GM19455 (cell line): ENCODE results near the gene ZNF14.
"Not testable (repeated sequence)": the region's sequence is repeated elsewhere in the genome, so short reads cannot be mapped to it uniquely, and the experiment has no call there.

Experiments
- ATAC-seq: cut with Tn5 transposase; IDR thresholded peaks from one replicate; pipeline ENCODE4 v1.9.1; 2021; ENCODE audit not compliant: unreplicated experiment

The ZNF14 gene

DNA sequence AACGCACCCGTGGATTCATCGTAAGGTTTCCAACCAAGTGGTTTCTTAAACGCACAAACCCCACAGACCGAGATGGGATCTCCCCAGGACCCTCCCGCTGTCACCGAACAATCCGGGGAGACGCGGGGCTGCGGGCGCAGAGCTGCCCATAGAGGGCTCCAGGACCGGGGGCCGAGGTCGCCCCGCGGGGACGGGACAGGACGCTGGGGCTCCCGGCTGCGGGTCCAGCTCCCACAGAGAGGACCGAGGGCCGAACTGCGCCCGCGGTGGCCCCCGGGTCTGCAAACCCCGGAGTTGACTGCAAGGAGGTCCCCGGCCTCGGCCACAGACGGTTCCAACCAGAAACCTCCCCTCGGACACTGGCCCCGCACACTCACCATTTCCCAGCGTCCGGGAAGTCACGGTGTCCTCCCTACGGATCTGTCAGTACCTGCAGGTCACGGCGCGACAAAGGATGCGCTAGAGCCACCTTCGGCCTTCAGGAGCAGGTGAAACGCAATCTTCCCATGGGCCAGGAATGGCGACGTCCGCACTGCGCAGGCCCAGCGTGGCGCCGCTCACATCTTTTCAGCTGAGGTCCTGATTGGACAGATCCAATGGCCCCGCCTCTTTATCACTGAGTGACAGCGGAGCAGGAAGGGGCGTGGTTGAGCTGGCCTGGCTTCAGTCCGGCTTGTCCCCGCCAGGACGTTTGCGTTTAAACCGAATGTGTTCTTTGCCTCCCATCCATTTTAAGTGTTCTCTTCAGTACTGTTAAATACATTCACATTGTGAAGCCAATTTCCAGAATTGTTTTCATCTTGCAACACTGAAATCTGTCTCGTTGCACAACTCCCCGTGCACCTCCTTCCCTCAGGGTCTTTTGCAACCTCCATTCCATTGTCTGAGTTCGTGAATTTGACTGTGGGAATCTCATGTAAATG is at the start of gene ZNF14:
Gene ZNF14, minus strand, starts transcription at position 534 of the 923 bp plus-strand sequence. Its CDS starts 154 bp downstream, at position 380.
- ATAC-seq, result peak; percentile 96

DNA sequence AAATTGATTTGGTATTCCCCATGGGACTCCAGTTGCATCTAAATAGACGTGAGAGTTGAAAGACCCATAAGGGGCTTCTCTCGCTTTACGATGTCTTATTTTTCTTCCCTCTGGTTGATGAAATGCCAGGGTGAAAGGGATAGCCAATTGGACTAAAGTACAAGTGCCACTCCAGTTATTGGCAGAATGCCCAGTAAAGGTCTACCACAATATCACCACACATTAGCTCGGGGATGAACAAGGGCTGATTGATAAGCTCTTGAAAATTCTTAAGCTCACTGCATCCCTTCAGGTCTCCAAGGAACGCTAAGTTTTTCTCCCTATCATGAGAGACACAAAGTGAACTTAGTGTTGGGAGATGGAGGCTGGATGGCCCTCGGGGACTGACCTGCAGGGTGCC is 48.9 kb upstream of the ZNF14 start:
- not testable (repeated sequence) for ATAC-seq

DNA sequence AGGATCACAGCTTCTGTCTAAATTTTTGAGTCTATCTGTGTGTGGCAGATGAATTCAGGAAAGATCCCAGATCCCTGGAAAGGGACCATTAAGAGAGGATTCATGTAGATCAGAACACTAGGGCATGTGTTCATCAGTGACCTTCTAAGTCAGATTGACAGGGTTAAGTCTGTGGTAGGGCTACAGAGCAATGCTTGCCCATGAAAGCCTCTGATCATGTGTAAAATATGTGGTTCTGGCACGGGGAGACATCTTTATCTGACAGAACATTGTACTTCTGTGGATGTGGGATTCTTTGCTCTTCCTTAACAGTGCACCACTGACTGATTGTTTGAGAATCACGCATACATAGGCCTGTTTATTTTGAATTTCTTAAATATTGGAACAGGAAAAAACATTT is 45.8 kb upstream of the ZNF14 start:
- ATAC-seq, result no peak

DNA sequence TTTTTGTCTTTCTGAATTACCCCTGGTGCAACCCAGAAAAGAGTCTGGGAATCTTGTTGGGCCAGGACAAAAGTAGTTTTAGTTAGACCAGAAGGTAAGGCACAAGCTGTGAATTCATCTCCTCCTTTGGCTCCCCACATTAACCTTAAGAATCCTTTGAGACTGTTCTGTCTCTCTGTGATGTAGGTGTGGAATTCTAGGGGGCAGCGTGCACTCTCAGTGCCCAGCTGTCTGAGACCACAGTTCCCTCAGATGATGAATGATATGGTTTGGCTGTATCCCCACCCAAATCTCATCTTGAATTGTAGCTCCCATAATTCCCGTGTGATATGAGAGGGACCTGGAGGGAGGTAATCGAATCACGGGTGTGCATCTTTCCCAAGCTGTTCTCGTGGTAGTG is 44.8 kb upstream of the ZNF14 start:
- no peak for ATAC-seq

DNA sequence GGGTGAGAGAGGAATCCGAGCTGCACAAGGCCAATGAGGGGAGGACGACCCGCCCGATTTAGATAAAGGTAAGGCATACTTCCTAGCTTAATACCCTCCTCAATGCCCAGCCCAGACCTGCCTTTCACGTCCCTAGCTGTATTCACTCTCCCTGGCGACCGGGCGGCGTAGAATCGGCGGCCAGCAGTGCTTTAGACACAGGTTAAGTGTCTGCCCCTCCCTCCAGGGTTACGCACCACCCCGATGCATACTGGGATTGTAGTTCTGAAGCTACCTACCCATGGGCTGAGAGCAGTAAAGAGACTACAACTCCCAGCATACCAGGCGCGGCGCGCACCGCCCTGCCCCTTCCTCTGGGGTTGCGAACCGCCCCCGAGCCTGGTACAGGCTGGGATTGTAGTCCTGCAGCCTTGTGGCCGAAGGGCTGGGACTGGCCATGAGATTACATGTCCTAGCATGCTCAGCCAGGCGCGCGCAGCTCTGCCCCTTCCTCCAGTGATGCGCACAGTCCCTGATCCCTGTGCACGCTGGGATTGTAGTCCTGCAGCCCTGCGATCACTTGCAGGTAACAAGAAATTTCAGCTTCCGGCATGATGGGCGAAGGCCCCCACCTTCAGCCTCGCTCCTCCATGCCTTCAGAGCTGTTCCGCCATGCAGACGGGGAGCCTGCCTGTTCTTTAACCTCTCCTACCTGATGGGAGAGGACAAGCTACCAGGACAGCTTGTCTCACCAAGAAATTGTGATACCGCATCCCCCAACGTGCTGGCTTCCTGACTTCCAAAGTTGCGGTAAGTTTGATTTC is 43.5 kb upstream of the ZNF14 start:
- peak; percentile 97 for ATAC-seq

DNA sequence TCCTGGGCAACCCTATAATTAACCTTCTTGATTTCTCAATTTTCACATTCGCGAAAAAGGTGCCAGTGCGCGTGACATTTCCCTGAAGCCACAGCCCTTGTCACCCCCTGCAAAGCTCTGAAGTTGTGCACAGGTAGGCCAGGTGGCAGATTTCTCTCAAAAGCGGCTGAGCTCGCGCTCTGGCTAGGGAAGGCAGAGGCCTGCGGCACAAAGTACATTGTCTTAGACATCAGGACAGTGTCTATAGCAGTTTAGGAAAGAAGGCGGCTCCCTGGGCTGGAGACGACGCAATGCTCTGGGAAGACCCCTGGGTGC is 42.9 kb upstream of the ZNF14 start:
- ATAC-seq, result peak; percentile 33

DNA sequence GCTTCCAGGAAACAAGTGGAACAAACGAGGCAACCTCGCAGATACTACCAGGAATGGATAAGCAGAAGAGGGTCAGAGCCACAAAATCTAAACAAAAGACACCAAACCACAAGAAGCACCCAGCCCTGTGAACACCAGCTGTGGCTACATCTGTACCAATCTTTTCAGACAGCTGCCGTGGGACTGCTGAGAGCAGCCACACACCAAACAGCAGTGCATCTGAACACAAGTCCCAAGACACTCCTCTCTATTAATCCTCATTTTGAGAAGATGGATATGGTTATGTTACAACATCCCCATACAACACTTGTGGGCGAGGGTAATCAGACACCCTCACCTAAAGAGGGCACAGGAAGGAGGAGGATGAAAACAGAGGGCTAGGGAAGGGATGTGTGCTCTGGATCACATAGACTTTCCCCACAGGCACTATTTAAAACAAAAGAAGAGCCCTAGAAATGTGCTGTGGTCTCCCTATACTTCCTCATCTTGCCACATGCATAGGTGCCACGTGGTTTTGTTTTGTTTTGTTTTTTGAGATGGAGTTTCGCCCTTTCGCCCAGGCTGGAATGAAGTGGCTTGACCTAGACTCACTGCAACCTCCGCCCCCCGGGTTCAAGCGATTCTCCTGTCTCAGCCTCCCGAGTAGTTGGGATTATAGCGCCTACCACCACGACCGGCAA is 41.6 kb upstream of the ZNF14 start:
- no peak for ATAC-seq

DNA sequence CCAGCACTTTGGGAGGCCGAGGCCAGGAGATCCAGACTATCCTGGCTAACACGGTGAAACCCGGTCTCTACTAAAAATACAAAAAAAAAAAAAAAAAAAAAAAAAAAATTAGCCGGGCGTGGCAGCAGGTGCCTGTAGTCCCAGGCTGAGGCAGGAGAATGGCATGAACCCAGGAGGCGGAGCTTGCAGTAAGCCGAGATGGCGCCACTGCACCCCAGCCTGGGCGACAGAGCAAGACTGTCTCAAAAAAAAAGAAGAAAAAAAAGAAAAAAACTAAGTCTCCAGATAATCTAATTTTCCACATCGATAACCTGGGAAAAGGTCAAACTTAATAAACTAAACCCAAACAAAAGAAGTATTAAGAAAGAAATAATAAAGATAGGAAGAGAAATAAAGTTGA is 39.1 kb upstream of the ZNF14 start:
- not testable (repeated sequence) for ATAC-seq

DNA sequence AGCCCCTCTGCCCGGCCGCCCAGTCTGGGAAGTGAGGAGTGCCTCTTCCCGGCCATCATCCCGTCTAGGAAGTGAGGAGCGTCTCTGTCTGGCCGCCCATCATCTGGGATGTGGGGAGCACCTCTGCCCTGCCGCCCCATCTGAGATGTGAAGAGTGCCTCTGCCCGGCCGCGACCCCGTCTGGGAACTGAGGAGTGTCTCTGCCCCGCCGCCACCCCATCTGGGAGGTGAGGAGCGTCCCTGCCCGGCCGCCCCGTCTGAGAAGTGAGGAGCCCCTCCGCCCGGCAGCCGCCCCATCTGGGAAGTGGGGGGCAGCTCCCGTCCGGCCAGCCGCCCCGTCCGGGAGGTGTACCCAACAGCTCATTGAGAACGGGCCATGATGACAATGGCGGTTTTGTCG is 37.1 kb upstream of the ZNF14 start:
- ATAC-seq, result not testable (repeated sequence)

DNA sequence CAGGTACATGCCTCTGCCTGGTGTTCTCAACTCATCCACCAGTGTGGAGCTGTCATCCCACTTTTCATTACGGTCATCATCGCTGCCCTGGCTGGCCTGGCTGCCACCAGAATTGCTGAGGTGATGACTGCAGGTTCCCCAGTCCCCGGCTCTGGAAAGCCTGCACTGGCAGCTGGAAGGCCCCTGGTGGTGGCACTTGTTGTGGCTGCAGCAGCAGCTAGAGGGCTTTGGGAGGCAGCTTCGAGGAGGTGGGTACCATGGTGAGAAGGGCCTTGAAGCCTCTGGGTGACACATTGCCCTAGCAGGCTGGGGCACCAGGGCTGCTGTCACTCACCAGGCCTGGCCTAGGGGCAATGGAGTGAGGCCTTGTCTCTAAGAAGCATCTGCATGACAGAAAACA is 25.3 kb upstream of the ZNF14 start:
- no peak for ATAC-seq

DNA sequence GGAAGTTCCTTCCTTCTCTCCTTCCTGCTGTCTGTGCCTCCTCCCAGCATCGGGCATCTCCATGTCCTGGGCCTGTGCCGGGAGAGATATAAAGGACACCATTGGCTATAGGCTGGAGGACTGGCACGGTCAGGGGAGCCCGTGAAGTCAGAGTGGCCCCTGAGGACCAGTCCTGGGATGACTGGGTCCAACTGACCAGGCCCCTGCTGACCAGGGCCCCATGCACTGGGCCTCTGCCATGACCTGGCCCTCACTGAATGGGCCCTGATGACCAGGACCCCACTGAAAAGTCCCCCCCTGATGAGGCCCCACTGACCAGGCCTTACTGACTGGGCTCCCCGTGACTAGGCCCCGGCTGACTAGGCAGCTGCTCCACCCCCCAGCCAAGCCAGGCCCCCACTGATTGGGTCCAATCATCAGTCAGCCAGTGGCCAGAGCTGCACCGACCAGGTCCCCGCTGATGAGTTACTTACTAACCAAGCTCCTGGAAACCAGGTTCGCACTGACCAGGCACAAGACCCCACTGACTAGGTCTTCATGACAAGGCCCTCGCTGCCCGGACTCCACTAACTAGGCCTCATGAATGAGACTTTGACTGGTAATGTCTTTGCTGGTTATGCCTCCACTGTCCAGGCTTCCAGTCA is 20.0 kb upstream of the ZNF14 start:
- no peak for ATAC-seq

DNA sequence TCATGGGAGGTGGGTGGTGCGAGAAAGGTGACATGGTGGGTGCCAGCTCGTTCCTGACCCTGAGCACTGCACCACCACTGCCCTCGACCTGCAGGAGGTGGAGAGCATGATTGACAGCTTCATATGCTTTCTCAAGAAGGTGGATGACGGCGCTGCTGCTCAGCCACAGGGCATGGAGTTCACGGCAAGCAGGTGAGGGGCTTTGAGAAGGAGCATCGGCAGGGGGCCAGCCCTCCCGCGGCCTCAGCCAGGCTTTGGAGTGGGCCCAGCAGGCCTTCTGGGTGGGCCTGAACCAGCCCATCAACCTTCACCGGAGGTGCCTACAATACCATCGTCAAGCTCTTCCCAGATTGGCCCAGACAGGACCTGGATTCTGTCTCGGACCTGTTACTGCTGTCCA is 18.9 kb upstream of the ZNF14 start:
- ATAC-seq, result no peak

DNA sequence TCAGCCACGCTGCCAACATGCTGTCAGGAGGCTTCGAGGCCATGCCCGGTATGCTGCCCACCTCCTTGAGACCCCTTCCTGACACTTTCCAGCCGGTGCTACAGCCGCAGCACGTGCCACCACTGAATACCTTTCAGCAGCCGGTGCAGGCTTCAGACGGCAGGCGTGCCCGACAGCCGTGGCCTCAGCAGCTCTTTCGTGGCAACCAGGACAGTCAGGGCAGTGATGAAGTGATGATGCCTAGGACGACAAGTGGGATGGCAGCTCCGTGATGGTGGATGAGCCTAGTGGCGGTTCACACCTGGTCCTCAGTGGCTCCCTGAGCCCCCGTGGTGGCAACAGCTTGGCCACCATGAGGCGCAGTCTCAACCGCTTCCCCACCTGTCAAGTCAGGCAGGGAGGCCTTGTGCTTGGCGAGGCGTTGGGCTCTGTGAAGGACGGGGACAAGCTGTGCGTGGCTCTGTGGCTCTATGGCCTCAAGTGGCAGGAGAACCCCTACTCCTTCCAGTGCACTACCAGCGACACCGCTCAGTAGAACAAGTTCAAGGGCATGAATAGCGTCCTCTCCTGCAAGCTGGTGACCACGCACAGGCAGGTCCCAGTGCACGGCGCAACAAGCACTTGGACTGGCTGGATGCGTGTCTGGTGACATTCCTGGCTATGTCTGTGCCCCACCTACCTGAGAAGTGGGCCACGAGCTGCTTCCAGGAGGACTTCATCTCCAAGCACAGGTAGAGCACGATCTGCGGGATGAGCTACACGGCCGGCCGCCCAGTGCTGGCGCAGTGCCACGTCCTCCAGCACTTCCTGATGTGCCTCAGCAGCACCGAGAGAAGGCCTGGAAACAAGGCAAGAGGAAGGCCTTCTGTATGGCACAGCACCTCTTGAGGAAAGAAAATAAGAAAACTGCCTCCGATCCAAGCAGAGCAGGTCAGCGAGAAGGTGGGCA is 18.2 kb upstream of the ZNF14 start:
- ATAC-seq, result no peak

DNA sequence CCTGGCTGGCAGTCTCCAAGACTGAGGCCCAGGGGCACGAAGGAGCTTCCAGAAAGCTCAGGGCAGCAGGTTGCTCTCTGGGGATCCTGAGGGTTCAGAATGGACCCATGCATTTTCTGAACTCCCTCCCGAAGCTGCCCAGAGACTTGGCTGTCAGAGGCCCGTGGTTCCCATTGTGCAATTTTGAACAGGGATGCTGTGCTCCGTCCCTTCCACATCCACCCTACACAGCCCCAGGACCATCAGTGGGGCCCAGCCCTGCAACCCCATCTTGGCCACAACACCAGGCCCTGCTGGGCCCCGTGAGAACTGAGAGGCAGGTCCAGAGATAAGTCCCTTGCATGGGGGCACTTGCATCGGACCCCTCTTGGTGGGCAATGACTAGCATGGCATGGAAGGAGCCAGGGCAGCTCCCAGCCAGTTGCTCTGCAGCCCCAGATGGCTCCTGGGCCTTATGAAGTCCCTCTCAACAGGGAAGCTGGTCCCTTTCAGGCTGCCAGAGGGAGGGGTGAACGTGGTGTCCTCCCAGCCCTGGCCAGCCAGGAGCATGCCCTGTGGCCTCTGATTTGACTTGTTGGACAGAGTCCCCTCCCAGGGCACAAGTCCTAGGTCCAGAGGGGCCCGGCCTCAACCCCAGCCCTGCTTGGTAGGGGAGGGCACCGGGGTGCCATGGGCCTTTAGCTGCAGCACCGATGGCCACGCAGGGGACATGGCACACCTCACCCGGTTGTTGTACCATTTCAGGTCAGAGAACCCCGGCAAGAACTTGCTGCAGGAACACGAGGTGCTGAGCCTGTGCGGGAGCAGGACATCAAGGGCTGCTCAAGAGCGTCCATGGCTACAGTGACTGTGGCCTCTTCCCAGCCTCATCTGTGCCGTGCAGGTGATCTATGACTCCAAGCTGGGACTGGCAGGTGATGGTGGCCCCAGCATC is 17.3 kb upstream of the ZNF14 start:
- no peak for ATAC-seq

DNA sequence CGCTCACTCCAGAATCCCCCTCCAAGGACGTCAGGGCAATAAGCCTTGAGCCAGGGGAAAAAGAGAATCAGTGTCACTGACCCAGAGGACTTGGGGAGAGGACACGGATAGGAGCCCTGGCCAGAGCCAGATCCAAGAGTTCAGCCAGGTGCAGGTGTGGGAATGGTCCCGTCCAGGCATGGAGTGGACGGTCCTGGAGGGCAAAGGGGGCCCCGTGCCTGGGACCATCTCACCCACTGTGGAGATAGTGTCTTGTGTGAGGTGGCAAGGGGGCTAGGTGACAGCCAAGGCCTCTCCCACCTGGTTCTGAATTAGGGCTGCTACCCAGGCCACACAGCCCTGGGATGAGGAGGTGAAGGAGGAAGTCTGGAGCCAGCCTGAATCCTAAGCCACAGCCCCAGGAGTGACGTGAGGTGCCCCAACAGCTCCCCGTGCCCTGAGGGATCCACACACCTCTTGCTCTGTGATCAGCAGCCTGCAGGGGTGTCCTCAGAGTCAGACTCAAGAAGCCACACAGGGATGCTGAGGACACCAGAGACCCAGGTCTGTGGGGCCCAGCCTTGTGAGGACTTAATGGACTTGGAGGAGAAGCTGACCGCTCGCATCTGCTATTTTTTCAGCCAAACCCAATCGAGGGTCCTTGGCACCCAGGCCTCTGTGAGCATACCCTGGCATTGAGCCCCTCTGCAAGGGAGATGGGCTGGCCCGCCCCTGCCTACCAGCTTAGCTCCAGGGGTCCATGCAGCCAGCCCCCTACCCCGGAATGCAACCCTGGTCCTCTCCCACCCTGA is 16.4 kb upstream of the ZNF14 start:
- ATAC-seq, result no peak

DNA sequence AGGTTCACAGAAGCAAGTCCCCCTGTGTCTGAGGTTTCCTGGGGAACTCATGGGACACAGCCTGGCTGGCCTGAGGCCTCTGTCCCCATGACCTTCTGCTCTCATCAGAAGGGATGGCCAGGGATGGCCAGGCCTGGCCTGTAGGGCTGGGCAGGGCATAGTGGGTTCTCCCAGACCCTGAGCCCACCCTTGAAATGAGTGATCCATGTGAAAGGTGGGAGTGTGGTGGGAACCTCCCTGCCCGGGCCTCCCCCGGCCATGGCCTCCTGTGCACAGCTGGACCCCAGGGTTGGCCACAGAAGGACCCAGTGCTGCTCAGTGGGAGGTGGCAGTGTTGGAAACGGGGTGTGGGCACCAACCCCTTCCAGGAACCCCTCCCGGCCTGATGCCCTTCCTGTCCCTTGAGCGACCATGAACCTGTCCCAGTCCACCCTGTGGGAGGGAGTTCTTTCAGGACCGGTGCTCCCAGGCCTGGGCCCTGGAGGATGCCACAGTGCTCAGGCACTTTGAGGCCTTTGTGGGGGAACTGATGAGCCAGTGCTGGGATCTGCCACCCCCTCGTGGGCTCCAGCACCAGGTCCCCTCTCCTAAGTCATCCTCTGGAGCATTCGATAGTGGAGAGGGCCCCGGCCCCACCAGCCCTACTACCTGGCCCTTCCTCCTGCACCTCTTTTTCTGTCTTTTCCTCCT is 15.5 kb upstream of the ZNF14 start:
- no peak for ATAC-seq

DNA sequence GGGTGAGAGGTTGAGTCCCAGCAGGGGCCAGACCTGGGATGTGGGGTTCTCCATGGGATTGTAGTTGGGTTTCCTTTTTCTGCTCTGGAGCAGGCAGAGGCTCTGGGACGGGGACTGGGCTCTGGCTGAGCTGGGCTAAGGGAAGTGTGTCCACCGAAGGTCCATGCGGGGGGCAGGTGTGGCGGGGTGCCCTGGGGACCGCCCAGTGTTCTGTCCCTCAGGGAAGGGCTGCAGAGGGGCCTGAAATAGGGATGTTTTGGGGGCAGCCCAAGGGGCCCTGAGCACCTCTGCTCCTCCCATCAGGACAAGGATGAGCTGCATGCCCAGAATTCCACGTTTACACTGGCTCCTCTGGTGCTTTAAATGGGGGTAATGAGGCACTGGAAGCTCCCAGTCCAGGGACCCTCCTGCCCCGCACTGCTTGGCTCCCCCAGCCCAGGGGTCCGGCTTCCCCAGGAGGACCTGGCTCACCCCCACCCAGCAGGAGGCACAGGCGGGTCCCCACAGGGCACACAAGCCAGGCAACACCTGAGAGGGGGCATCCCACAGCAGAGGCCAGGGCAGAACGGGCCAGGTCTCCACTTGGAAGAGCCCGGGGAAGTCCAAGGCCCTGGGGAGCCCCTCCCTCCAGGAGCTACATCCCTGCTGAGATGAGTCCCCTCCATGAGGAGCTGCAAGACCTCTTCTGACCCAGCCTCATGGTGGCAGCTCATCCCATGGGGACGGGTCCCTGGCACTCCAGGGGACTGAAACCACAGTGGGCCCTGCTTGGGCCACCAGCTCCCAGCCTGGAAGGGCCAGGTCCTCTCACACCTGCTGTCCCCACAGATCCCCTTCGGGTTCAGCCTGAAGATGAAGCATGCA is 14.7 kb upstream of the ZNF14 start:
- ATAC-seq, result no peak
